HG03064 (cell line): ENCODE measurements around the gene SLC17A2.
"Not testable (repeated sequence)": the region's sequence is repeated elsewhere in the genome, so short reads cannot be mapped to it uniquely, and the experiment has no call there.

ENCODE experiments used
- ATAC-seq: cut with Tn5 transposase; IDR thresholded peaks from one replicate; pipeline ENCODE4 v1.9.1; 2021; ENCODE audit warnings: low read depth; ENCODE audit not compliant: unreplicated experiment

The SLC17A2 gene

GRCh38 chr6:25953733-25954132, 23.2 kb upstream of the SLC17A2 start:
- no peak for ATAC-seq

DNA sequence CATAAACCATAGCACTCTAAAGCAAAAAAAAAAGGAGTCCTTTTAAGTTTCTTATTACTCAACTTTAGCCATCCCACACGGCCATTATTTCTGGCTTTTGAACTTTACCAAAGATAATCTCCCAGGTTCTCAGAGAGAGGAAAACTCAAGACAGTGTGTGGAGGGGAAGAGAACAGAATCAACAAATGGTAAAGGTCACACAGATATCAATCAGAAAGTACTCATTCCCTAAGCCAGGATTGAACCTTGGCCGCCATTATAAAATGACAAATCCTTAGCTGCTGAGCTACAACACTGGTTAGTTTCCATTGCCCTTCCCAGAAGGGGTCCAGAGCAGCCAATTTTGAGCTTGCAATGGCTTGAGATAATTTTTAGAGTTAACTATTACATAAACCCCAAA, 22.0 kb upstream of the SLC17A2 start:
- no peak for ATAC-seq

DNA sequence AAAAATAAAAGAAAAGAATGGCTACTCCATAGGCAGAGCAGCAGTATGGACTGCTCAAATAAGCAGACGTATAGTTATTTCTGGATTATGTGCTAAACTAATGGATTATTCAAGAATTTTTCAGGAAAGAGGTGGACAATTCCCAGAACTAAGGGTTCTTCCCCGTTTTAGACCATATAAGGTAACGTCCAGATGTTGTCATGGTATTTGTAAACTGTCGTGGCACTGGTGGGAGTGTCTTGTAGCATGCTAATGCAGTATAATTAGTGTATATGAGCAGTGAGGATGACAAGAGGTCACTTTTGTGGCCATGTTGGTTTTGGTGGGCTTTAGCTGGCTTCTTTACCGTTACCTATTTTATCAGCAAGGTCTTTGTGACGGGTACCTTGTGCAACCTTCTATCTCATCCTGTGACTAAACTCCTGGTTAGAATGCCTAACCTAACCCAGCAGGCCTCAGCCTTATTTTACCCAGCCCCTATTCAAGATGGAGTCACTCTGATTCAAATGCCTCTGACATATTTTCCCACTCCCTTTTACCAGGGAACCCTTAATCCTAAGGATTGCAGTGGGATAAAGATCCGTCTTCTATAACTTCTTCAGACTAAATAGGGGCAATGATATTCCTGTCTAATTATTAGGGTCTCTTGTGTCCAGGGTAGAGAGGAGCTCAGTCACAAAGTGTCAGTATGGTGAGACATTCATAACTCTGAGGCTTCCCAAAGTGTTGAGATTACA, 21.0 kb upstream of the SLC17A2 start:
- ATAC-seq: no peak

GRCh38 chr6:25950297-25950696, 19.8 kb upstream of the SLC17A2 start:
- no peak for ATAC-seq

DNA sequence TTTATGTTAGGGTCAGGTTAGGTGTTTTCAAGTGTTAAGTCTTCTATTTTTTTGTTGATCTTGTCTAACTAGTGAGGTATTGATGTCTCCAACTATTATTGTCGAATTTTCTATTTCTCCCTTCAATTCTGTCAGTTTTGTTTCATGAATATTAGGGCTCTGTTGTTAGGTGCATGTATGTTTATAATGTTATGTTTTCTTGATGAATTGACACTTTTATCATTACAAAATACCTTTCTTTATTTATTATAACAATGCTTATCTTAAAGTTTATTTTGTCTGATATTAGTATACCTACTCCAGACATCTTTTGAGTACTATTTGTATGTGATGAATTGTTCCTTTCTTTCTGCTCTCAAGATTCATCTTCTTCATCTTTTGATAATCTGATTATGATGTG, 19.2 kb upstream of the SLC17A2 start:
- no peak for ATAC-seq

DNA sequence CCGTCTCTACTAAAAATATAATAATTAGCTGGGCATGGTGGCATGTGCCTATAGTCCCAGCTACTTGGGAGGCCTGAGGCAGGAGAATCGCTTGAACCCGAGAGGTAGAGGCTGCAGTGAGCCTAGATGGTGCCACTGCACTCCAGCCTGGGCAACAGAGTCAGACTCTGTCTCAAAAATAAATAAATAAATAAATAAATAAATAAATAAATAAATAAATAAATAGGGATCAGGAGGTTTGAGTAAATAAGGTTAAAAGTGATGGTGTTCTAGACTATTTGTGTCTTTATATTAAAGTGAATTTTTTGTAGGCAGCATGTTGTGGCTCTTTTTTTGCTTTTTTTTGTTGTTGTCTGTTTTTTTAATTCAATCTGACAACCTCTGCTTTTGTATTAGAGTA, 17.0 kb upstream of the SLC17A2 start:
- not testable (repeated sequence) for ATAC-seq

- no peak for ATAC-seq
Measured at GRCh38 chr6:25946631-25947030, 16.1 kb upstream of the SLC17A2 start.

DNA sequence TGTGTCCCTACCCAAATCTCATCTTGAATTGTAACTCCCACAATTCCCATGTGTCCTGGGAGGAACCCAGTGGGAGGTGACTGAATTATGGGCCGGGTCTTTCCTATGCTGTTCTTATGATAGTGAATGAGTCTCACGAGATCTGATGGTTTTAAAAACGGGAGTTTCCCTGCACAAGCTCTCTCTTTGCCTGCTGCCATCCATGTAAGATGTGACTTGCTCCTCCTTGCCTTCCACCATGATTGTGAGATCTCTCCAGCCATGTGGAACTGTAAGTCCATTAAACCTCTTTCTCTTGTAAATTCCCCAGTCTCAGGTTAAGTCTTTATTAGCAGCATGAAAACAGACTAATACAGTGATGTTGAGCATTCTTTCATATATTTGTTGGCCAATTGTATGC, 15.2 kb upstream of the SLC17A2 start:
- not testable (repeated sequence) for ATAC-seq

- peak; percentile 92 for ATAC-seq
Measured at GRCh38 chr6:25944688-25945574, 14.4 kb upstream of the SLC17A2 start.

GRCh38 chr6:25943887-25944286, 13.4 kb upstream of the SLC17A2 start:
- no peak for ATAC-seq

GRCh38 chr6:25942561-25943147, 12.2 kb upstream of the SLC17A2 start:
- ATAC-seq: no peak

DNA sequence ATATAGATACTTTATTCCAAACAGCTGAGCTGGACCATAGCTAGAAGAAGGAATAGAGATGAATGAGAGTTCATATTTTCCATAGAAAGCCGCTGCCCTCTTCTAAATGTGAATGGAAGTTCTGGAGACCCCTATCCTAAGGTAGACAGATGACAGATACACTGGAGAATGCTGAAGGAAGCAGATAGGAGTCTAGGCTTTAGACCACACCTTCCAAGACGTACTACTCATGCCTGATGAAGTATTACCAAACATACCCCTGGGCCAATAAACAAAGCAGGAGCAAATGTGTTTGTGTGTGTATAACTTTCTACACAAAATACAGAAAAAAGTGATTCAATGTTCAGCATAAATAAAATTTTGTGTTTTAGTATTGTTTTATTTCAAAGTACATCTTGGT, 9.1 kb upstream of the SLC17A2 start:
- ATAC-seq: no peak

- no peak for ATAC-seq
Measured at GRCh38 chr6:25935953-25936352, 5.5 kb upstream of the SLC17A2 start.

DNA sequence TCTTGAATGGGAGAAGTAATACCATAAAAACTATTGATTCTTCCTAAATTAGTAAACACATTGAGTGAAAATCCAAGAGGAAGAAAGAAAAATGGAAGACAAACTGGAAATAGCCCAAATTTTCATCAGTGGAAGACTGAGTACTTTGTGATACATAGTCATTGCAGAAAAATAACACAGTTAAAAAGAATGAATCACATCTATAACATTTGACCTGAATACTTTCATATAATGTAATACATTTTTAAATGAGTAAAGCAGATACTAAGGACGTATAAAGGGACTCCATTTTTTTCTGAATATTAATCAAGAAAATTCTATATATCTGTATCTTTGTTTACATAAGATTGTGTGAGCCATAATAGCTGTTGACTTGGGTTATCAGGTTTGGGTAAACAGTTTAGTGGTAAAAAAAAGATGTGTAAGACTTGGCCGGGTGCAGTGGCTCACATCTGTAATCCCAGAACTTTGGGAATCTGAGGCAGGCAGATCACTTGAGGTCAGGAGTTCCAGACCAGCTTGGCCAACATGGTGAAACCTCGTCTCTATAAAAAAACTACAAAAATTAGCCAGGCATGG, 4.3 kb upstream of the SLC17A2 start:
- no peak for ATAC-seq

DNA sequence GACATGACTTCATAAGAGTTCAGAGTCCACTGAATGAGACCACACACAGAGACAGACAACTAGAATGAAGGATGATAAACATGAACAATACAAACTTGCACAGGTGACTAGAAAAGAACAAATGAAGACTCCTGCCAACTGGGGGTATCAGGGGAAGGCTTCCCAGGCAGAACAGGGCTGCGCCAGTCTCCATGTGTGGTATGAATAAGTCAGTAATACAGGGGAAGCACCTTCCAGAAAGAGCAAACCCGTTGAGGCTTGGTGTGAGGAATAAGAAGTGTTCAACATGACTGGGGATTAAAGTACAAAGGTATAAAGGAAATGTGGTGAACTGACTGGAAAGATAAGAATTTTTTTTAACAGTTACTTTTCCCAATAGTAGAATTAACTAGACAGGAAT, 3.7 kb upstream of the SLC17A2 start:
- no peak for ATAC-seq

DNA sequence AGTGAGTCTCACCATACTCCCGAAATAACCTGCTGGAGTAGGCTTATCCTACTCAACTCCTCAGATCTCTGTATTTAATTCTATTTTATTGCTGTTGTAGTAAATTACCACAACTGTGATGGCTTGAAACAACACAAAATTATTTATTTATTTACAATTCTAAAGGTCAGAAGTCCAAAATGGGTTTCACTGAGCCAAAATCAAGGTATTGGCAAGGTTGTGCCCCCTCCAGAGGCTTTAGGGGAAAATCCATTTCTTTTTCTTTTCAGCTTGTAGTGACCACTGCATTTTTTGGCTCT, 869 bp upstream of the SLC17A2 start:
- ATAC-seq: no peak

- ATAC-seq: not testable (repeated sequence)
Measured at GRCh38 chr6:25929785-25930184, 706 bp downstream of the SLC17A2 start.

DNA sequence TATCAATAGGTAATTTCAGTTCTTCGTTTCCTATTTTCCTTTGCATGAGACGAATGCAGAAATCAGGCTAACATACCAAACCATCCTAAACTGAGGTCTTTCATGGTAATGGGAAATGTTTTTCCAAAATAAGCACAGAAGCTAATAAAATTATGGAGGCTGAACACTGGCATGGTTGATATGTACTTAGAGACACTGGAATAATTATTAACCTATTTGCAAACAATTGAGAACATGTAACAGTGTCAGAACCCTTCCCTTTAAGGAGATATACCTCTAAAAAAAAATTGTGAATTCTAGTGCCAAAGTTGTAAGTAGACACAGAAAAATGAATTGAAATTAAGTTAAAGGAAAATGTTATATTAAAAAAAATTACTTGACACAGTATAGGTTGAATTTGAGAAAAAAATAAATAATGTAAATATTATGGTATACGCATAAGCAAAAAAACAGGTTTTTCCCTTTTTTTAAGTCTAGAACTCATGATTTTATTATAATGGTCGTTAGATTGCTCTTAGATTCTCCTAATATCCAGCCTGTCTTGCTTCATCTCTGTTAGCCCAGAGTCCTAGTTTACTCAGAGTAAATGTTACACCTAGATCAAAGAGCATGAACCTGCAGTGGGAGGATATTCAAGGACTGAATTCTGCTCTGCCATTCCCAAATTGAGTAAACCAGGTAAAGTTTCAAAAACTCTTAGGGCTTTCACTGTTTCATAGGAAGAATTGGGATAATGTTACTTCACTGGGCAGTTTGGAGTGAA, 1.7 kb downstream of the SLC17A2 start:
- ATAC-seq: no peak

DNA sequence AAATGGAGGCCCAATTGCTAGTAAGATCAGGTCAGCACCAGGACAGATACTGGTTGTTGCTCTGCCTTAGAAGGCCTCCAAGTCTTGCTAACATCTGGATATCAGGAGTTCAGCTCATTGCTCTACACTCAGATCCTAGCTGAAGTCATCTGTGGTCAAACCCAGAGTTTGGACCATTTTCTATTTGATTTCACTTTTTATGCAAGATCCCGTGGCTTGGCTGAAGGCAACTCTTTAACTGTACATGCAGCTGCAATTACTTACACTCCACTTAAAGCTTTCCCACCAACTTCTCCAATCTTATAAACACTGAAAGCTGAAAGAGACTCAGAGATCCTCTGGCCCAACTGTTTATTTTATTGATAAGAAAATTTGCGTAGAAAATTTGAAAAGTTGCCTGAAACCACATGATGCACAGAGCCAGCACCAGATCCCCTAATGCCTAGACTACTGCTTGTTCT, 2.7 kb downstream of the SLC17A2 start:
- no peak for ATAC-seq

- ATAC-seq: no peak
Measured at GRCh38 chr6:25927178-25927577, 3.3 kb downstream of the SLC17A2 start.

DNA sequence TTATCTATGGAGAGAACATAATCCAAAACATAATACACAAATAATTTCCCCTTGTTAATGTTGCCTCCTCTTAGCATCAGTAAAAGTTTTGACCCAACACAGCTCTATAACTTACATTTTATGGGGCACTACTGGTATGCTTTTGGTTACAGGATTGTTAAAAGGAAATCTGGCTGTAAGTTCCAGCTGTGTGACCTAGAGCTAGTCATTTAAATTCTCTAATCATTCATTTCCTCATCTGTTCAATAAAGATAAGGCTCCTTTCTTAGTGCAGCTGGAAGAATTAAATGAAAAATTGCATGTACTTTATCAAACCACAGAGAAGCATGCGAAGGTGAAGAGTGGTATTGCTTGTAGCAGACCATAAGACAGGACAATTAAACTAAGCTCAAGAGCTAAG, 4.6 kb downstream of the SLC17A2 start:
- ATAC-seq: no peak
